Effector CD4-positive, alpha-beta T cell (primary cell): ENCODE measurements around the gene ADAMTS6.
"Not testable (repeated sequence)": the region's sequence is repeated elsewhere in the genome, so short reads cannot be mapped to it uniquely, and the experiment has no call there.

ENCODE experiments used
- DNase-seq: peaks from one replicate; pipeline ENCODE4 v3.0.0-alpha.2; 2020

The ADAMTS6 gene

DNA sequence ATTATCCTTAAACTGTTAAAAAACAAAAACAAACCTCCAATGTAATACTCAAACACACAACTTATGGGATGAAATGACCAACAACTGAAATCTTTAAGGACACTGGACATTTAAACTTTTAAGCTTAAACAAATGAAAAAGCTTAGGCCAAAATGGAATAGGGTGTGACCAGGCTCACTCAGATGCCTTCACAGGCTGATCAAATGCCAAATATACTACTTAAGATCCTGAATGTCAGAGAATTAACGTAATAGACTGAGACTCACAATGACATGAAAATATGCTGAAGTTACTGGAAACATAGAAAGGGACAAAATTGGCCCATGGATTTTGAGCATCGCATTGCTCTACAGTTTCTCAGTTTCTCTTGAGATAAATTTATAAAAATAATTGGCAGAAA, 286.8 kb downstream of the ADAMTS6 start:
- no peak for DNase-seq

DNA sequence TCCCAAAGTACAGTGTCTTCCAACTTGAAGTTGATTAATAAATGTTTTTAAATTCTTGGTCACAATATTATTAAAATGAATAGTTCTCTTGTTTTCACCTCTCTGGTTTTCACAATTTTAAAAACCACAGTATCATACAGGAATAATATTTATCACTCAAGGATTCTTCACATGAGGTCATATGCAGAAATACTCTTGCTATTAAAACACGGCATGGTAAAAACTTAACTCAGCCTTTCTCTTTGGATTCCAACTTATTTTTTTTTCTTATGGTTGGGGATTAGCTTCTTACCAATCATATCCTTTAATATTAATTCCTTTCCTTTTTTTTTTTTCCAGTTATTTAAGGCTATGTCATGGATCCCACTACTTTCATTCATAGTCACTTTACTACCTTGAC, 289.4 kb downstream of the ADAMTS6 start:
- DNase-seq, result no peak

DNA sequence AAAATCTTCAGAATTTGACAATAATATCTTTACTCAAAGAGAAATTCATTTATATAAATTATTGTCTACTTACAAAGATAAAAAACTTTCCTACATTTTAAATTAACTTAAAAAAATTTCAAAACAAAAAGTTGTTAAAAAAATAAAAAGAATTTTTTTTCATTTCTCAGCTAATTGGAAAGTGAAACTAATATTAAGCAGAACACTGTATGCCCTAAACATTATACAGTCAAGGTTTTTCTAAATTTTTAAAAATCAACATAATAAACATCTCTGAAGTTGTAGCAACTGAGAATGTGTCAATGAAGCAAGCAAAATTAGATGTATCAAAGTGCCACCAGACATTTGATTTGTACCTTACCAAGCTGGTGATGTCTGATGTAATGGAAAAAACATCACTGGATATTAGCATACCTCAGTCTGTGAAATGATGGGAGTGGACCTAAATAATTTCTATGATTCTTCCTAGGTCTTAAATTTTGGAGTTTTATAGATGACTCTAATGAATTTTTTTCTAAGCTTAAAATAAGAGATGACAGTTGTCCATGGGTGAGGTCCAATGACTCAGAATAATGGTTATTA, 290.1 kb downstream of the ADAMTS6 start:
- no peak for DNase-seq

DNA sequence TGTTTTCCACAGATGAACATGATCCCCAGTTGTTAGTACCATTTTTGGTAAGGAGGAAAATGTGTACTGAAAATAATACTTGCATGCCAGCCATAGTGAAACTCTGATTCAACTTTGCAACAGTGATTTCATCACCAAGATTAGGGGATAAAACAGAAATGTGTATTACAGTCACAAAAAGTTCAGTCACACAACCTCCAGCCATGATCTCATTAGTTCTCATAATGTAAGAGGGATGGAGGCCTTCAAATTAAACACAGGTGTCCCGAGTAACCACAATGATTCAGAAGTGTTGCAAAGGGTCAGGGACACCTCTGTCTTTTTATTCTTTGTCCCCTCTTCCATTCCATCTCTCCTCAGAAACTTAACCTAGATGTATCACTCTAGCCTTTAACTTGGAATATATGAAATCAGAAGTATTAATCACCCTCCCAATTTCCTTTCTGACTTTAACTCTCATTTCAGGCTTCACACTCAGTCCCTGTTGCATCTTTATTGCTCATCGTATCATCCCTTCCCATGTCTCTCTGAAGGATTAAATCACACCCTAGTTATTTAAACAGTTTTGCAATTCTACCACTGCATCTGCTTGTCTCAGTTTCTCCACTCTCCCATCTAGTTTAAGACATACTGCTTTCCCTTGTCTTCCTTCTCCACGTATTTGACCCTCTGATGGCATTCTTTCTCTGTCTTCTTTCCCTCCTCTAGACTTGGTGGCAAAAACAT, 291.2 kb downstream of the ADAMTS6 start:
- DNase-seq, result no peak

DNA sequence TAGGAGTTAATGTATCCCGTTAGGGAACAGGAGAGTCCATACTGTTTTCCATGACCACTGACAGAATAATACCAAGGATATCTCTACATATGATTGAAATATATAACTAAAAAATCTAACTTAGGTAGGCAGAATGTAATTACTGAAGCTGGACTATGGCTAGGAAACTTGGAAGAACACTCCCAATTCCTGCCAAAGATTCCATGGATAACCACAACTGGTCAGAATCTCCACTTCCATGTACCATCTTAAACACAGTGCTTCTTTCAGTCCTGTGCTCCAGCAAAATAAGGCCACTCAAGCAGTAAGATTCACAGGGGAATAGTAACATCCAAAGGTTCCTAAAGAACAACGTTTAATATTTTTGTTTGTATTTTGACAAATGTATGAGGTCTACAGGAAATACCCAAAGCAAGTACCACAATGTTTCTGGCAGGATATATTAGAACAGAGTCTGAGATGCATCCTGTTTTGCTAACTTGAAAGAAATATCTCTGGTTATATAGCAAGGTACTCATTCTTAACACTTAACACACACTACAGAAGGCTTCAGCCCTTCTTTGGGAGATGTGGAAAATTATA, 295.0 kb downstream of the ADAMTS6 start:
- no peak for DNase-seq

DNA sequence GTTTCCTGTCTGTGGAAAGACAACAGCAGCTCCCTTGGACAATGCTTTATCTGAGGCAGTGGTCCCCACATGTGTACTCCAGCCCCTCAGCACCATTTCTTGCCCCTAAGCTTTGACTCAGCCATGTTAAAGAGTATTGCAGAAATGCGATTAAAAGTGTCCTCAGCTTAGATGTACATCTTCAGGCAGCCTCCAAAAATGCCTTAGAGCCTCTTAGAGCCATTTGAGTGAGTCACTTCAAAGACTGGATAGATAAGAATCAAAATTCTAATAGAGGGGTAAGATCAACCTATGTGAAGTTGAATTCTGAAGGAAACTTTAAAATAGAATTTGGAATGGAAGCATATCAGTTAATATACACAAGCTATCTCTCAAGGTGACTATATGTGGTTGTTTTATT, 296.3 kb downstream of the ADAMTS6 start:
- no peak for DNase-seq

DNA sequence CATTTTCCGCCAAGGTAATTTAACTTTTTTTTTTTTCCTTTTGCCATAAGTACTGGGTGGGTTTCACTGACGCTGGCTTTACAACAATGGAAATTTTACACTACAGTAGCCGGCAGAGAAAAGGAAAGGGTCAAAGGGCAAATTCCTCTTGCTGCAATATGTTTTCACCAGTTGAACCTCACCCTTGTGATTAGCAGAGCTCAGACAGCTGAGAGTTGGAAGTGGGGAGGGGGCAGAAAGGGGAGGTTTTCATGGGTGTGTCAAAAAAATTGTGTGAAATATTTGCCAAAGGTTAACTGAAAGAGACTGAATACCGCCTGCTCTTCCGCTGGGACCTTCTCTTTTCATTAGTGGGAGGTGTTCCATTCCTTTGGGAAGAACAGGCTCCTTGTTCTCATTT, 296.9 kb downstream of the ADAMTS6 start:
- no peak for DNase-seq

DNA sequence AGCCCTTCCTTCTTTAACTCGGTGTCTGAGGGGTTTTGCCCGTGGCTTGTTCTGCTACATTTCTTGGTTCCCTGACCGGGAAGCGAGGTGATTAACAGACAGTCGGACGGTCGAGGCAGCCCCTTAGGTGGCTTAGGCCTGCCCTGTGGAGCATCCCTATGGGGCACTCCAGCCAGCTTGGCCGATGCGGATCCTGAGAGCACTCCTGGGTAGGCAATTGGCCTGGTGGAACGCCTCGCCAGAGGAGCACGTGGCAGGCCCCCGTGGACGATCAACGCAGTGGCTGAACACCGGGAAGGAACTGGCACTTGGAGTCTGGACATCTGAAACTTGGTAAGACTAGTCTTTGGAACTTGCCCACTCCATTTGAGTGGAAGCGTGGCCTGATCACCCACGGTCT, 307.5 kb downstream of the ADAMTS6 start:
- not testable (repeated sequence) for DNase-seq

DNA sequence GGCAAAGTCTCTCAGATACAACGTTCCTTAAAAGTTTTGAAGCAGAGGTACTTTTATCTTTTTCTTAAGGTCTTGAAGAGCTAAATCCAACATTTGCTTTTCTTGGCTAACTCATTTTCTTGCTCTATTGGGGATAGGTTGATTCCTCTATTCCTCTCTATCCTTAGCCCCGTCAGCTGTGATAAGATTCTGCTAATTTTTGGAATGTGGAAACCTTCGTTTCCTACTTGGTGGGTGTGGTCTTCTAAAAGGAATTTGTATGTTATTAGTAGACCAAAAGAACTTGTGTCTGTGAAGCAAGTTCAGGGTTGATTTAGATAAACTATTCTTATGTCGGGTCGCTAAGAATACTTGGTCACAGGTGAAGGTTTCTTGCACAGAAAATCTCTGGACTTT, 308.6 kb downstream of the ADAMTS6 start:
- no peak for DNase-seq

DNA sequence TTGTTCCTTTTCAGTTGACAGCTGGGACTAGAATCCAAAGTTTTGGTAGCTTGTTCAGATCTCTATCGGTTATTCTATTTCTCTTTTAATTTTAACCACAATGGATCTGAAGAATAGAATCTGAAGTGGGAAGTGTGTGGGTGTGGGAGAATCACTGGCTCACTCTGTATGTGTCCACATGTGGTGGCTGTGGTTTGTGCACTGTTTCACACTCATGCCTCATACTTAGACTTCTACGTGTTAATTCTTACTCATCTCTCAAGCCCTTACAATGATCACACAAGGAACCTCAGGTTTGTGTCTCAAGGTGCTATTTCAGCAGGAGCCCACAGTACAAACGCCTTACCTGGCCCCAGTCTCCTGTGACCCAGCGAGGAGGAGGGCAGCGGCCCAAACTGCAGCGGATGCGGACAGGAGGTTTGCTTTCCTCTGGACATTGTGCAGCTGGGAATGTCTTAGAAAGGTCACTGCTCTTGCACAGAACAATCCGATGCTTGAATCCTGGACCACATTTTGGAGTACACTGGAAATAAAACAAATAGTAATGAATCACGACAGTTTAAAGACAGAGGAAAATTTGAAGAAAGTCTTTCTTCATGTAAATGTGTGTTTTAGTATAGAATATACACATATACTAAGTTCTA, 309.1 kb downstream of the ADAMTS6 start:
- DNase-seq, result no peak

DNA sequence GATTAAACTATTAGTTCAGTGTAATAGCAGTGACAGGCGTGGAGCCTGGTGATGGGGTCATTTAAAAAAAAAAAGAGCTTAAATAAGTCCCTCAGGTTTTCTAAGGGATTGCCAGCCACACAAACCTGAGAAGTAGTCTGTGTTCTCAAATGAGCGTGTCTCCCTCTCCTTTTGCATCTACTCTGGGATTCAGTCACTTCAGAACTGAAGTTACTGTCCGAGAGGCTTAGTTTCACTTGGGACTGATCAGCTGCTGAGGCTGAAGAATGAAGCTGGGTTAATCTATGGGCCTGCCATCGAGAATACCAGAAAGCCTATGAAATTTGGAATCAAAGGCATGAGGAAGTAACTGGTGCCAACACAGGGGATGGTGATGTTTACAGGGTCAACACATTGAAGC, 310.1 kb downstream of the ADAMTS6 start:
- DNase-seq, result no peak

DNA sequence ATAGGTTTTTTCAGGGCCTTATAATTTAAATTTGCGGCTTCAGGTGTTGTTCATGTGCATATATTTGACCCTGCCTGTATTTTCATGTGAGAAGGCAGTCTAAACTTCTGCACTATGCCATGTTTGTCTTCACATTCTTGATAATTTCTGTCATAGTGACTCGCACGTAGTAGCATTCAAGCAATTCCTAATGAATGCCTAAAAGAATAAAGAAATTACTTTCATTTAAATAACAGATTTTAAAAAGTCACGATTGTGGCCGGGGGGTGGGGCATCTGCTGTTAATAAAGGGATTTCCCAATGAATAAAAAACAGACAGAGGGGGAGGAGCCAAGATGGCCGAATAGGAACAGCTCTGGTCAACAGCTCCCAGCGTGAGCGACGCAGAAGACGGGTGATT, 318.0 kb downstream of the ADAMTS6 start:
- DNase-seq, result no peak

DNA sequence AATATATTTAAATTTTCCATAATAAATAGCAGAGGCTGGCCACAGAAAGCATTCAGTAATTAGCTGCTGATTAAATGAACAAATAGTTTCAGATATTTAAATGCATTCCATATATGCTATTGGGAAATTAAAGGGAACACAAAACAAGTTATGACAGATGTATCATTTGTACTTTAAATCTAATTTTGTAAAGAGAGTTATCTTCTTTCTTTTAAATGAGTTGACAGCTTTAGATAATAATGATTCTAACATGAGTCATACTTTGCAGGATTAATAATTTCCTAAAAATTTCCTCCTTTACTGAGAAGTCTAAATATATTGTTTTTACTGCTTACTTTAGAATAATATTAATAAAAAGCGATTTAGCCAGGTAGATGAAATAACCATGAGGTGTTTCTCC, 320.1 kb downstream of the ADAMTS6 start:
- no peak for DNase-seq

DNA sequence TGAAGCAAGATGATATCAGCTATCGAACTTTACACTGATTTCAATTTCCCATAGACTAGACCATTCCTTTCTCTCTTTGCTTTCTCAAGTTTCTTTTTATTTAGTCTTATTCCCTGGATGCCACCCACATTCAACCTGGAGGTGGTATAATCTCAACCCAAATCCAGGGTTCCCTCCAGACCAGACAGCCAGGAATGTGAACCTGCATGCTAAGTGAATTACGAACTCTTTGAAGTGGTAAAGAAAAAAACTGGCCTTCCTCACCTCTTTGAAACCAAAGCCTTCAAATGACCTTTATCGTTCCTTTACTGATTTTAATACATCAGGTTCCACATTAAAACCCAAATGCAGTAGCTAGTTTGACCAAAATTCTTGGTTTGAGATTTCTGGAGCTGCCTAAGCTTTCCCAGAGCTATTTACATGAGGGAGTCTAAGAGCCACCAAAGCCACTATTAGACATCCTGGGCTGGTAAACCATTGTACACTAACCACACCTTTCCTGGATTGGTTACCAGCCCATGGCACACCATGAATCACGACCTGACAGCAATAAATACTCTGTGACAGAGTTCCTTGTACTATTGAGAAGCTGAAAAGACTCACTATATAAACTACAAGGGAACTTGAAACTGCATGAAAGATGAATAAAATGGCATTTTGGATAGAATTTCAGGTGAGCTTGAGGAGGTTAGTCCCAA, 323.7 kb downstream of the ADAMTS6 start:
- DNase-seq, result no peak

DNA sequence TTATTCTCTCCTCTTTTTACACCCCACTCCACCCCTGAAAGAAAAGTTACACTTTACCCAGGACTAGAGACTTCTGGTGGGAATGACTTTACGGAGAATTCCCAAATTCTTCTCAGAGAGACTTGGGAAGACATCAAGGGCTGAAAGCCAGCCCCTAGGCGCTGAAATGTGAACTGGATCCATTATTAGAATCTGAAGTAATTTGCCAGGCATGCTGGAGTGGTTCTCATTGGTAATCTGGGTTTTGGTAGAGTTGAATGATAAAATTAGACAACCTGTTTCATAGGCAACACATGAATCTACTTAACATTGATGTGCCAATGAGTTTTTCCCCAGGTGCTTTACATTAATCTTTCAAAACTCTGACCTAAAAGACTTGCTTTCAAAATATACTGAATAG, 324.8 kb downstream of the ADAMTS6 start:
- no peak for DNase-seq

DNA sequence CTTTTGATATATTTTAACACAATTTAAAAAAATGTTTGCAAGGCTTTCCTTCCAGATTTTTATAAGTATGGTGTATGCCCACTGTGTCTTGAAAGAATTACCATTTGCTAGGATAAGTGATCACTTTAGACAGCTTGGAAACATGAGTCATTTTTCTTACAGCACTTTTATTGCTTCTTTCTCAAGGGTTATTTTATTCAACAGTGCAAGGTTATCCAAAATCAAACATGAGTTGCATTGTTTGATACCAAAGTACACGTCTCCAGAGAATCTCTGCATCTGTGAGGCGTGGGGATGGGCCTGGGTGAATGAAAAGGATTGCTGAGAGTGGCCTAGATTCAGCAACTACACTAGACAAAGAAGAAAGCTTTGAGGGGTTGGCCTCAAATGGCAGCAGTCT, 329.6 kb downstream of the ADAMTS6 start:
- no peak for DNase-seq

DNA sequence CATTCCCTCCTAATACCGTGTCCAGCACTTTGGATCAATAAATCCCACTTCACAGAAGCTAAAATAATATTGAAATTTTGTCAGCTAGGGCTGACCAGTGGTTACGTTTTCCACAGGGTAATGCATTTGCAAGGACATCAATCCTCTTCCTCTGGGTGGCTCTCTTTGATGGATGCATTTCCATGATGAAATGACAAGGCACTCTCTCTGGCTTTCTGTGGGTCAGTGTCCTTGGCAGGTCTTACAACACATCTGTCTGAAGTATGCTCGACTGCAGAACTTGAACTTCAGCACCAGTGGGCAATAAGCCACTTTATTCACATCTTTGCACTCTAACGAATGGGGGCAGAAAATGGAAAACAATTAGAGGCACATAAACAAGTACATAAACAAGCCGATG, 330.1 kb downstream of the ADAMTS6 start:
- DNase-seq, result no peak

DNA sequence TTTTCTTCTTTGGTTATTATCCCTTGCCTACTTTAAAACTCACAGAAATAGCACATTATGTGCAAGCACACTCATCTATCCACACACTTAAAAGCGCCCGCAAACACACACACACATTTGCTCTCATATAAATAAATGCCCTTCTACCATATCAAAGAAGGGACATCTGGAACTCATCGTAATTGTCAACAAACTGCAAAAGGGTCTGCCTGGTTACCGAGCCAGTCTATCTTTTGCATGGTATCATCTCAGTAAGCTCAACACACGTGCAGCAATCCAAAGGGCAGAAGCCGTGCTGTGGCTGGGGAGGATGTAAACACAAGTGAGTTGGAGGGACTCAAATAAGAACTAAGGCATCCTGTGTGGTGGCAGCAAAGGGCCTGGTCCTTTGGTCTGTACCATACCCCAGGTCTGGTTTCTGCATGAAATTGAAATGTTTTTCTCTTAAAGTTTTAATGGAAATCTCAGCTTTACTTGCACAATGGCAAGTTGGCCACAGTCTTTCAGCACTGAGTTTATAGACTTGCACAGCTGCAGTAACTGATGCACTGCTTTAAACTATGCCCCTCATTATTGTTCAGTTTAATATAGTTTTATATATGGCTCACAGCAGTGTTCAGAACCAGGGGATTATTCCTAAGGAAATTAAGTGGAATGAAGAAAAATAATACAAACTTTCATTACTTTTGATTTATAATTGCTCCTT, 331.0 kb downstream of the ADAMTS6 start:
- DNase-seq, result no peak

DNA sequence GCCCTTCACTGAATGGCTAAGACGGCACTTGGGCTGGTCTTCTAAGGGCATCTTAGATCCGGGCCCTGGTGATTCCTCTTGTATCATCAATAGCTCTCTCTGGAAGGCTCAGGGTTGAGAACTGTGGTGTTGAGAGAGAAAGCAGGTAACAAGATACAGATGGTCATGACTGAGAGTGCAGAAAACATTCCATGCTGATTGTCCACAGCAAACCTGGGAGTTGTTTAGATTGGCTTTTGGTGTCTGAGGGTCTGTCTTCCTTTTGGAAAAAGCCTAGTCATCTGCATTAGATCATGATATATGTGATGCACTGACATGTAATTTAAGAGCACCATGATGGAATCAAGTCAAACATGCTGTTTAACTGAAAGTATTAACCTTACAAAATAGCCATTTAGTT, 331.9 kb downstream of the ADAMTS6 start:
- DNase-seq, result no peak

DNA sequence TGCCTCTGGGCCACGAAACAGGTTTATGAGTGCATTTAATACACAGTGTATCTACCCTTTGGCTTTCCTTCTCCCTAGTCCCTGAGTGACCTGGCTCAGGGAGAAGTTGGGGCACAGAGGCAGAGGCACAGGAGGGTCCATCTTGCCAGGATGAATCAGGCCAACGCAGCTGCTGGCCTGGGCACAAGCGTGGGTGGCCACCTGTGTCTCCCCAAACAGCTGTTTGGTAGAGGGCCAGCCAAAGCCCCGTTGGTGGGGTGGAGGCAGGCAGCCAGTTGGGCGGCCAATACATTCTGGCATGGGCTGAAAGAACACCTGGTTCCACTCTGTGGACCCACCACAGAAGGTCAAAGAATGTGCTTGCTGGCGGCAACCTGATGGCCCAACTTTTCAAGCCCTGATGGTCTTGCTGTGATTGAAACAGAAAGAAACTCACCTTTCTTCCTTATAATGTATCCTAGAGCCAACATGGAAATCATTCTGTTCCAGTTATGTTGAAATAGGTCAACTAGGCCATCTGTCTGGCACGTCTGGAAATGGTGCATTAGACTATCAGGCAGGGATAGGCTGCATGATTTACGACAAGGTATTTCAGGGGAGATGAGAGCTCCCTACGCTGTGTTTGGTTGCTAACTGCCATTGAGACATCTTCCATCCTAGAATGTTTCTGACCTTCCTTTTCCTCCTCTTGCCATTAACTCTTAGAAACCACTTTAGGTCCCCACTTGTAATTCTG, 337.4 kb downstream of the ADAMTS6 start:
- no peak for DNase-seq

DNA sequence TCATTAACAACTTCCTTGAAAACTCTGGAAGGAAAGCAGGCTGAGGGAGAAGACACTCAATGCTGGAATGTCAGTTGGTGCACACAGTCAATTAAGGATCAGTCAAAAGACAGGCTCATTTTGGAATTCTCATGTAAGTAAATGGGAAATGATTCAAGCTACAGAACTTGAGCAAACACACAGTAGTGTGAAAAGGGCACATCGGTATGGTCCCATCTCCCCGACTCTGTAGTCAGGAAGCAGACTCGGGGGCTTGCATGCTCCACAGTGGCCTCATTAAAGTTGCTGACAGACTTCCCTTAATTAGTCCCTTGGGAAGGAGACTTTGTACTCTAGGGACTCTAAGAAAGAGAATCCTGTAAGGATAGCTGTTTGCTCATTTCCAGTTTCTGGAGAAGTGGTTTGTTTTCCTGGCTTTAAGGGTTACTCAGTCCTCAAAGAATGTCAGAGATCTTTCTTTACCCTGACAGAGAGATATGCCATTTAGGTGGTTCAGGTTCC, 339.2 kb downstream of the ADAMTS6 start:
- DNase-seq, result no peak

DNA sequence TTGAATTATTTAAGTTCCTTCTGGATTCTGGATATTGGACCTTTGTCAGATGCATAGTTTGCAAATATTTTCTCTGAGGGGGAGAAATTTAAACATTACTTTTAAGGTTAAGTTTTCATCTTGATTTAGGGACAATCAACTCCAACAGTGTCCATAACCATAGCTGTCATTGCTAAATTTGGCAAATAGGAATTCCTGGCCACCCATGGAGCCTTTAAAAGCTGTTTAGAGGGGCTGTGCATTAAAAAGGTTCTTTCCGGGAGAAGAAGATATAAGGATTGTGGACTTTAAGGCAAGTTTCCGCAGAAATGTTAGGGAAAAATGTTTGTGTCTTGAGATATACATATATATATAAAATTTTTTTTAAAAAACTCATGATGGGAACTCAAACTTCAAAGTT, 339.7 kb downstream of the ADAMTS6 start:
- no peak for DNase-seq
